H1 (cell line): ENCODE data around the gene TNPO3. TPM values are rescaled to one million over a fixed set of nuclear protein-coding genes. Genes with fewer than 3 reads are reported as not detected.

ENCODE experiments used
- CTBP2 ChIP-seq: IDR thresholded peaks from 2 replicates; pipeline ENCODE4 v1.7.0; 2011; ENCODE audit warnings: borderline replicate concordance, mild to moderate bottlenecking, moderate library complexity, mixed read lengths, low read length; ENCODE audit not compliant: insufficient read depth, insufficient read length
- HDAC6 ChIP-seq: IDR thresholded peaks from one replicate; pipeline ENCODE4 v1.7.1; 2012; ENCODE audit warnings: low read depth, mild to moderate bottlenecking, inconsistent platforms, low read length, moderate library complexity
- KDM4A ChIP-seq: IDR thresholded peaks from one replicate; pipeline ENCODE4 v1.7.1; 2012; ENCODE audit warnings: low read depth, mild to moderate bottlenecking, moderate library complexity, low read length, inconsistent platforms; ENCODE audit not compliant: severe bottlenecking
- POU5F1 ChIP-seq: IDR thresholded peaks from 2 replicates; pipeline ENCODE4 v1.6.1; 2011; ENCODE audit warnings: low read depth, mild to moderate bottlenecking, low read length, moderate library complexity
- SAP30 ChIP-seq: fragments of 300-600 bp; sonication (generic); IDR thresholded peaks from 2 replicates; pipeline ENCODE4 v1.7.1; 2012; ENCODE audit warnings: low read length, moderate library complexity, mild to moderate bottlenecking, inconsistent platforms; ENCODE audit not compliant: insufficient read depth, insufficient replicate concordance
- SP2 ChIP-seq: IDR thresholded peaks from 2 replicates; pipeline ENCODE4 v1.6.1; 2012; ENCODE audit warnings: mild to moderate bottlenecking, low read length, inconsistent platforms
- SUZ12 ChIP-seq: fragments of 200-600 bp; sonication (generic); IDR thresholded peaks from 2 replicates; pipeline ENCODE4 v1.6.1; 2012; ENCODE audit warnings: mild to moderate bottlenecking, inconsistent platforms, low read length, moderate library complexity, mixed read lengths
- TAF1 ChIP-seq: IDR thresholded peaks from 2 replicates; pipeline ENCODE4 v1.6.1; 2011; ENCODE audit warnings: mild to moderate bottlenecking, low read depth, low read length
- TCF12 ChIP-seq: IDR thresholded peaks from 2 replicates; pipeline ENCODE4 v1.6.1; 2011; ENCODE audit warnings: low read depth, mild to moderate bottlenecking, low read length
- polyA plus RNA-seq, 7 experiments: library from polyadenylated mRNA; depleted of rRNA in 3 of 7; stranded (reverse) in 5 of 7; unstranded in 2 of 7; fragments of >200 nt in 5 of 7; fragments of 200-250 nt in 2 of 7; gene quantifications; 1 replicate in 5 of 7; 2 replicates in 1 of 7; 4 replicates in 1 of 7; pipeline versions ENCODE4 v1.2.1 to v1.2.3, GENCODE V29; 2011 to 2013; ENCODE audit warnings: missing spikeins in 2 of 7, mixed read lengths in 2 of 7
- total RNA-seq: library from RNA; stranded (reverse); fragmentation: NEBNext Ultra II Directional; extraction: Animal tissue kit (Norgen Biotek cat#: 25700); gene quantifications from 2 replicates; pipeline ENCODE4 v1.2.1, GENCODE V29; 2021
- TF ChIP-seq, protein P1 (sequence below): fragments of 300-600 bp; sonication (generic); IDR thresholded peaks from 2 replicates; pipeline ENCODE4 v1.7.1; 2012; ENCODE audit warnings: low read length, moderate library complexity, mild to moderate bottlenecking, inconsistent platforms; ENCODE audit not compliant: insufficient replicate concordance

TNPO3 gene
- total and polyA plus RNA-seq, 2 of the 8 experiments (the other 6 are each of a cell fraction or from before 2014, with no cell fraction given): 67.6 to 99.2 TPM

- TF ChIP-seq, protein P1, sequence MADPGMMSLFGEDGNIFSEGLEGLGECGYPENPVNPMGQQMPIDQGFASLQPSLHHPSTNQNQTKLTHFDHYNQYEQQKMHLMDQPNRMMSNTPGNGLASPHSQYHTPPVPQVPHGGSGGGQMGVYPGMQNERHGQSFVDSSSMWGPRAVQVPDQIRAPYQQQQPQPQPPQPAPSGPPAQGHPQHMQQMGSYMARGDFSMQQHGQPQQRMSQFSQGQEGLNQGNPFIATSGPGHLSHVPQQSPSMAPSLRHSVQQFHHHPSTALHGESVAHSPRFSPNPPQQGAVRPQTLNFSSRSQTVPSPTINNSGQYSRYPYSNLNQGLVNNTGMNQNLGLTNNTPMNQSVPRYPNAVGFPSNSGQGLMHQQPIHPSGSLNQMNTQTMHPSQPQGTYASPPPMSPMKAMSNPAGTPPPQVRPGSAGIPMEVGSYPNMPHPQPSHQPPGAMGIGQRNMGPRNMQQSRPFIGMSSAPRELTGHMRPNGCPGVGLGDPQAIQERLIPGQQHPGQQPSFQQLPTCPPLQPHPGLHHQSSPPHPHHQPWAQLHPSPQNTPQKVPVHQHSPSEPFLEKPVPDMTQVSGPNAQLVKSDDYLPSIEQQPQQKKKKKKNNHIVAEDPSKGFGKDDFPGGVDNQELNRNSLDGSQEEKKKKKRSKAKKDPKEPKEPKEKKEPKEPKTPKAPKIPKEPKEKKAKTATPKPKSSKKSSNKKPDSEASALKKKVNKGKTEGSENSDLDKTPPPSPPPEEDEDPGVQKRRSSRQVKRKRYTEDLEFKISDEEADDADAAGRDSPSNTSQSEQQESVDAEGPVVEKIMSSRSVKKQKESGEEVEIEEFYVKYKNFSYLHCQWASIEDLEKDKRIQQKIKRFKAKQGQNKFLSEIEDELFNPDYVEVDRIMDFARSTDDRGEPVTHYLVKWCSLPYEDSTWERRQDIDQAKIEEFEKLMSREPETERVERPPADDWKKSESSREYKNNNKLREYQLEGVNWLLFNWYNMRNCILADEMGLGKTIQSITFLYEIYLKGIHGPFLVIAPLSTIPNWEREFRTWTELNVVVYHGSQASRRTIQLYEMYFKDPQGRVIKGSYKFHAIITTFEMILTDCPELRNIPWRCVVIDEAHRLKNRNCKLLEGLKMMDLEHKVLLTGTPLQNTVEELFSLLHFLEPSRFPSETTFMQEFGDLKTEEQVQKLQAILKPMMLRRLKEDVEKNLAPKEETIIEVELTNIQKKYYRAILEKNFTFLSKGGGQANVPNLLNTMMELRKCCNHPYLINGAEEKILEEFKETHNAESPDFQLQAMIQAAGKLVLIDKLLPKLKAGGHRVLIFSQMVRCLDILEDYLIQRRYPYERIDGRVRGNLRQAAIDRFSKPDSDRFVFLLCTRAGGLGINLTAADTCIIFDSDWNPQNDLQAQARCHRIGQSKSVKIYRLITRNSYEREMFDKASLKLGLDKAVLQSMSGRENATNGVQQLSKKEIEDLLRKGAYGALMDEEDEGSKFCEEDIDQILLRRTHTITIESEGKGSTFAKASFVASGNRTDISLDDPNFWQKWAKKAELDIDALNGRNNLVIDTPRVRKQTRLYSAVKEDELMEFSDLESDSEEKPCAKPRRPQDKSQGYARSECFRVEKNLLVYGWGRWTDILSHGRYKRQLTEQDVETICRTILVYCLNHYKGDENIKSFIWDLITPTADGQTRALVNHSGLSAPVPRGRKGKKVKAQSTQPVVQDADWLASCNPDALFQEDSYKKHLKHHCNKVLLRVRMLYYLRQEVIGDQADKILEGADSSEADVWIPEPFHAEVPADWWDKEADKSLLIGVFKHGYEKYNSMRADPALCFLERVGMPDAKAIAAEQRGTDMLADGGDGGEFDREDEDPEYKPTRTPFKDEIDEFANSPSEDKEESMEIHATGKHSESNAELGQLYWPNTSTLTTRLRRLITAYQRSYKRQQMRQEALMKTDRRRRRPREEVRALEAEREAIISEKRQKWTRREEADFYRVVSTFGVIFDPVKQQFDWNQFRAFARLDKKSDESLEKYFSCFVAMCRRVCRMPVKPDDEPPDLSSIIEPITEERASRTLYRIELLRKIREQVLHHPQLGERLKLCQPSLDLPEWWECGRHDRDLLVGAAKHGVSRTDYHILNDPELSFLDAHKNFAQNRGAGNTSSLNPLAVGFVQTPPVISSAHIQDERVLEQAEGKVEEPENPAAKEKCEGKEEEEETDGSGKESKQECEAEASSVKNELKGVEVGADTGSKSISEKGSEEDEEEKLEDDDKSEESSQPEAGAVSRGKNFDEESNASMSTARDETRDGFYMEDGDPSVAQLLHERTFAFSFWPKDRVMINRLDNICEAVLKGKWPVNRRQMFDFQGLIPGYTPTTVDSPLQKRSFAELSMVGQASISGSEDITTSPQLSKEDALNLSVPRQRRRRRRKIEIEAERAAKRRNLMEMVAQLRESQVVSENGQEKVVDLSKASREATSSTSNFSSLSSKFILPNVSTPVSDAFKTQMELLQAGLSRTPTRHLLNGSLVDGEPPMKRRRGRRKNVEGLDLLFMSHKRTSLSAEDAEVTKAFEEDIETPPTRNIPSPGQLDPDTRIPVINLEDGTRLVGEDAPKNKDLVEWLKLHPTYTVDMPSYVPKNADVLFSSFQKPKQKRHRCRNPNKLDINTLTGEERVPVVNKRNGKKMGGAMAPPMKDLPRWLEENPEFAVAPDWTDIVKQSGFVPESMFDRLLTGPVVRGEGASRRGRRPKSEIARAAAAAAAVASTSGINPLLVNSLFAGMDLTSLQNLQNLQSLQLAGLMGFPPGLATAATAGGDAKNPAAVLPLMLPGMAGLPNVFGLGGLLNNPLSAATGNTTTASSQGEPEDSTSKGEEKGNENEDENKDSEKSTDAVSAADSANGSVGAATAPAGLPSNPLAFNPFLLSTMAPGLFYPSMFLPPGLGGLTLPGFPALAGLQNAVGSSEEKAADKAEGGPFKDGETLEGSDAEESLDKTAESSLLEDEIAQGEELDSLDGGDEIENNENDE: no peak
- TF ChIP-seq KDM4A (no peak), POU5F1 (no peak), SAP30 (no peak), CTBP2 (no peak), SUZ12 (no peak), SP2 (no peak), TAF1 (no peak), TCF12 (no peak), HDAC6 (no peak)
- TF ChIP-seq, all 59 proteins: peak for 0
Observed at GRCh38 chr7:129008645-129009414, 46.1 kb downstream of the TNPO3 start (continued).
